Fibroblast of lung (primary cell): ENCODE data around the gene SCAMP3. TPM values are rescaled to one million over a fixed set of nuclear protein-coding genes. Genes with fewer than 3 reads are reported as not detected.

Source experiments
- DNase-seq, 2 donors: peaks; one replicate each; pipeline versions ENCODE4 v3.0.0 to v3.0.0-alpha.2; 2010; ENCODE audit warnings: low read depth in 2 of 2
- H2AFZ ChIP-seq: 2 replicates; pipeline ENCODE4 v1.5.1; 2012; ENCODE audit warnings: low read length, control low read depth, inconsistent platforms
- H3K27ac ChIP-seq: 2 replicates; pipeline ENCODE4 v1.5.1; 2011; ENCODE audit warnings: low read length, control low read depth; ENCODE audit not compliant: insufficient read depth
- H3K27me3 ChIP-seq: 2 replicates; pipeline ENCODE4 v1.5.1; 2011; ENCODE audit warnings: mild to moderate bottlenecking, low read length; ENCODE audit not compliant: control insufficient read depth, insufficient read depth
- H3K36me3 ChIP-seq: 2 replicates; pipeline ENCODE4 v1.5.1; 2011; ENCODE audit warnings: low read length; ENCODE audit not compliant: control insufficient read depth, insufficient read depth
- H3K4me1 ChIP-seq: 2 replicates; pipeline ENCODE4 v1.5.1; 2011; ENCODE audit warnings: low read length; ENCODE audit not compliant: control insufficient read depth, insufficient read depth; ENCODE audit errors: extremely low read depth
- H3K4me2 ChIP-seq: 2 replicates; pipeline ENCODE4 v1.5.1; 2011; ENCODE audit warnings: low read length, control low read depth; ENCODE audit not compliant: insufficient read depth; ENCODE audit errors: extremely low read depth
- H3K4me3 ChIP-seq, 4 experiments: fragments of 200-600 bp in 1 of 4; sonication (generic) in 1 of 4; replicated peaks in 1 of 4; 2 replicates each; pipeline ENCODE4 v1.5.1; 2011 to 2016; ENCODE audit warnings: low read length in 4 of 4, low read depth in 3 of 4, mild to moderate bottlenecking in 3 of 4, control low read depth in 2 of 4, inconsistent platforms in 1 of 4, mixed read lengths in 1 of 4; ENCODE audit not compliant: insufficient read depth in 1 of 4; ENCODE audit errors: control extremely low read depth in 1 of 4
- H3K79me2 ChIP-seq: 2 replicates; pipeline ENCODE4 v1.5.1; 2012; ENCODE audit warnings: mild to moderate bottlenecking, low read length, inconsistent platforms; ENCODE audit not compliant: control insufficient read depth, insufficient read depth
- H3K9ac ChIP-seq: 2 replicates; pipeline ENCODE4 v1.5.1; 2011; ENCODE audit warnings: mild to moderate bottlenecking, low read length, control low read depth; ENCODE audit not compliant: insufficient read depth
- H3K9me3 ChIP-seq: 2 replicates; pipeline ENCODE4 v1.5.1; 2012; ENCODE audit warnings: low read depth, low read length; ENCODE audit not compliant: control insufficient read depth, insufficient read depth
- H4K20me1 ChIP-seq: 2 replicates; pipeline ENCODE4 v1.5.1; 2011; ENCODE audit warnings: low read length; ENCODE audit not compliant: control insufficient read depth, insufficient read depth; ENCODE audit errors: extremely low read depth
- CTCF ChIP-seq, 2 donors: IDR thresholded peaks in 1 of 2; conservative IDR thresholded peaks in 1 of 2; 1 replicate in 1 of 2; 2 replicates in 1 of 2; pipeline ENCODE4 v1.5.1; 2011 to 2012; ENCODE audit warnings: low read length in 2 of 2, control low read depth in 1 of 2, inconsistent platforms in 1 of 2, low read depth in 1 of 2, mild to moderate bottlenecking in 1 of 2
- EZH2 ChIP-seq: IDR thresholded peaks from 2 replicates; pipeline ENCODE4 v1.5.1; 2012; ENCODE audit warnings: low read length, control low read depth, mild to moderate bottlenecking; ENCODE audit errors: missing control alignments
- polyA plus RNA-seq, 2 donors: library from polyadenylated mRNA; depleted of rRNA in 1 of 2; stranded (reverse) in 1 of 2; unstranded in 1 of 2; fragments of >200 nt; gene quantifications; 2 replicates each; pipeline ENCODE4 v1.2.1, GENCODE V29; 2011 to 2012; ENCODE audit warnings: missing spikeins in 1 of 2
- total RNA-seq: library from RNA; depleted of rRNA; stranded (reverse); fragments of >200 nt; gene quantifications from 2 replicates; pipeline ENCODE4 v1.2.1, GENCODE V29; 2014

Gene SCAMP3
- total and polyA plus RNA-seq, 2 donors (not counting 1 experiment from before 2014, with no cell fraction given) = 33.2 to 106 TPM

GRCh38 chr1:155245163-155245524 is 17.0 kb downstream of the SCAMP3 start:
- no peaks in the 10 kb centered on the region for H3K27me3 ChIP-seq
- H3K4me3 ChIP-seq = peak overlapping the region; percentile 65 to 72 (median 68)
- H4K20me1 ChIP-seq = no peaks in the 10 kb centered on the region
- H3K4me2 ChIP-seq = peak overlapping the region; percentile 93
- H3K9ac ChIP-seq = peak overlapping the region; percentile 57
- no peak for DNase-seq
- H2AFZ ChIP-seq = peak overlapping the region; percentile 96
- no peak for TF ChIP-seq EZH2
- TF ChIP-seq CTCF (conservative IDR thresholded peaks at IDR 0.05 in 1 of 2, IDR thresholded peaks at IDR 0.05 in 1 of 2; ENCODE audit: low read depth in 1 of 2, low read length in 2 of 2) = no peak
- H3K79me2 ChIP-seq = peaks cover 6% of the 10 kb centered on the region
- peaks cover 10% of the 10 kb centered on the region for H3K36me3 ChIP-seq
- H3K27ac ChIP-seq = peak overlapping the region; percentile 85
- peaks cover 16% of the 10 kb centered on the region for H3K4me1 ChIP-seq
- no peaks in the 10 kb centered on the region for H3K9me3 ChIP-seq

GRCh38 chr1:155244368-155245162 is 17.6 kb downstream of the SCAMP3 start:
- Histone ChIP-seq H3K36me3 (peaks cover 10% of the 10 kb centered on the region), H3K9me3 (no peaks in the 10 kb centered on the region), H3K4me1 (peaks cover 16% of the 10 kb centered on the region), H3K9ac (peak overlapping the region; percentile 57), H3K4me3 (peak overlapping the region; percentile 65 to 72 (median 68)), H3K27ac (peak overlapping the region; percentile 85), H3K79me2 (peaks cover 6% of the 10 kb centered on the region), H2AFZ (peak overlapping the region; percentile 96), H4K20me1 (no peaks in the 10 kb centered on the region), H3K4me2 (peak overlapping the region; percentile 93), H3K27me3 (no peaks in the 10 kb centered on the region)
- TF ChIP-seq EZH2 (no peak), CTCF (conservative IDR thresholded peaks at IDR 0.05 in 1 of 2, IDR thresholded peaks at IDR 0.05 in 1 of 2; ENCODE audit: low read depth in 1 of 2, low read length in 2 of 2) (peak in 1 of 2 donors; percentile 12)
- DNase-seq = peak; percentile 99 to 100

- H4K20me1 ChIP-seq = no peaks in the 10 kb centered on the region
- peaks cover 16% of the 10 kb centered on the region for H3K4me1 ChIP-seq
- H3K4me2 ChIP-seq = peak overlapping the region; percentile 84
- H3K27ac ChIP-seq = no peak overlapping the region
- H3K4me3 ChIP-seq = peak overlapping the region; percentile 65 to 72 (median 68)
- TF ChIP-seq CTCF (conservative IDR thresholded peaks at IDR 0.05 in 1 of 2, IDR thresholded peaks at IDR 0.05 in 1 of 2; ENCODE audit: low read depth in 1 of 2, low read length in 2 of 2) (no peak), EZH2 (no peak)
- H2AFZ ChIP-seq = no peak overlapping the region
- H3K9ac ChIP-seq = no peak overlapping the region
- peaks cover 7% of the 10 kb centered on the region for H3K36me3 ChIP-seq
- H3K79me2 ChIP-seq = peaks cover 6% of the 10 kb centered on the region
- no peak for DNase-seq
- no peaks in the 10 kb centered on the region for H3K27me3 ChIP-seq
- H3K9me3 ChIP-seq = no peaks in the 10 kb centered on the region
Measured at GRCh38 chr1:155242805-155243358, 19.3 kb downstream of the SCAMP3 start.
